Stimulated activated naive CD4-positive, alpha-beta T cell (primary cell): Measurements from ENCODE around the gene XYLT2.
"Not testable (repeated sequence)": the region's sequence is repeated elsewhere in the genome, so short reads cannot be mapped to it uniquely, and the experiment has no call there.

ENCODE experiments used
- DNase-seq, 6 experiments: peaks; one replicate each; lab custom pipeline; 2025; lab: John Stamatoyannopoulos, UW

Gene XYLT2

DNA sequence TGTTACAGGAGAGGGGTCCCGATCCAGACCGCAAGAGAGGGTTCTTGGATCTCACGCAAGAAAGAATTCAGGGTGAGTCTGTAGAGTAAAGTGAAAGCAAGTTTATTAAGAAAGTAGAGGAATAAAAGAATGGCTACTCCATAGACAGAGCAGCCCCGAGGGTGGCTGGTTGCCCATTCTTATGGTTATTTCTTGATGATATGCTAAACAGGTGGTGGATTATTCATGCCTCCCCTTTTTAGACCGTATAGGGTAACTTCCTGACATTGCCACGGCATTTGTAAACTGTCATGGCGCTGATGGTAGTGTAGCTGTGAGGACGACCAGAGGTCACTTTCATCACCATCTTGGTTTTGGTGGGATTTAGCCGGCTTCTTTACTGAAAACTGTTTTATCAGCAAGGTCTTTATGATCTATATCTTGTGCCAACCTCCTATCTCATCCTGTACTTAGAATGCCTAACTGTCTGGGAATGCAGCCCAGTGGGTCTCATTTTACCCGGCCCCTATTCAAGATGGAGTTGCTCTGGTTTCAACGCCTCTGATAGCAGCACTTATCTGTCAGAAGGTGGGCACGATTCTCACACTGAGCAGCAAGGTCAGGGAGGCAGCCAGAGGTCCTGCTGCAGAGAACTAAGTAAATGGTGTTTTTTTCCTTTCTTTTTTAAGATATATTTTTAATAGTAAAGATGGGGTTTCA lies 26.5 kb upstream of the XYLT2 start:
- DNase-seq = no peak

DNA sequence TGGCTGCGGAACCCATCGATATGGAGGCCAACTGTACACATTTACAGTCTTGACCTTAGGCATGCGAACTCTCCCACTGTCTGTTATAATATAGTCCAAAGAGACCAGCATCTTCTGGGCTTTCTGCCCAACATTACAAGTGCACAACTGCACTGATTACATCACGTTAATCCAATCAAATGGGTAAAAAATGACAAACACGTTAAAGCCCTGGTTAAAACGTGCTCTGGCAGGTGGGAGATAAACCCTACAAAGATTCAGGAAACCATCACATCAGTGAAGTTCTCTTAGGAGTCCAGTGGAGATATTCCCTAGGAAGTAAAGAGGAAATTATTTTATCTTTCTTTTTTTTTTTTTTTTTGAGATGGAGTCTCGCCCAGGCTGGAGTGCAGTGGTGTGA lies 23.7 kb upstream of the XYLT2 start:
- no peak for DNase-seq

DNA sequence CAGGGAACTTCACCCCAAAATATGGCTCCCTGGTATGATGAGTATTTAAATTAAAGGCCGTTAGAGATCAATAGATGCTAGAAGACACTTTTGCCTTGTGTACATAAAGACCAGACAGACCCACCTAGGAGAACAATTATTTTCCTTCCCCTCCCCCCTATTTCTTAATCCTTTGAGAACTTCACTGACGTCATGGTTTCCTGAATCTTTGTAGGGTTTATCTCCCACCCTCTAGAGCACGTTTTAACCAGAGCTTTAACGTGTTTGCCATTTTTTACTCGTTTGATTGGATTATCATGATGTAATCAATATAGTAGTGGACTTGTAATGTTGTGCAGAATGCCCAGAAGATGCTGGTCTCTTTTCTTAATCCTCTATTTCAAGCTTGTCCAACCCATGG lies 22.9 kb upstream of the XYLT2 start:
- no peak for DNase-seq

DNA sequence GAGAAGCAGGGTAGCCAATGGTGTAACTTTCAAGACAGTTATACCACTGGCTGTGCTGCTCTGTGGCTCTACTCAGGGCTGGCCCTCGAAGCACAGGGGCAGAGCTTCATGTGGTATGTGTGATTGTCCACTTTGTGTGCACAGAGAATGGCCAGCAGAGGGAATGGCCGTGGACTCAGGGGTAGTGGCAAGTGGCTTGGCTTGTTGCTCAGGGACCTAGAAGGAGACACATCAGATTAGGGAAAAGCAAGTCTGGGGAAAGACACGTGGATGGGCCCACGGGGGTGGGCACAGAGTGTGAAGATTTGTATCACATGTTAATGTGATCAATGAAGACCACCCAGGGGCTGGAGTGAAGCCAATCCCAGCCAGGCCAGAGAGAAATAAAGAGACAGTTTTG lies 20.0 kb upstream of the XYLT2 start:
- DNase-seq = no peak

DNA sequence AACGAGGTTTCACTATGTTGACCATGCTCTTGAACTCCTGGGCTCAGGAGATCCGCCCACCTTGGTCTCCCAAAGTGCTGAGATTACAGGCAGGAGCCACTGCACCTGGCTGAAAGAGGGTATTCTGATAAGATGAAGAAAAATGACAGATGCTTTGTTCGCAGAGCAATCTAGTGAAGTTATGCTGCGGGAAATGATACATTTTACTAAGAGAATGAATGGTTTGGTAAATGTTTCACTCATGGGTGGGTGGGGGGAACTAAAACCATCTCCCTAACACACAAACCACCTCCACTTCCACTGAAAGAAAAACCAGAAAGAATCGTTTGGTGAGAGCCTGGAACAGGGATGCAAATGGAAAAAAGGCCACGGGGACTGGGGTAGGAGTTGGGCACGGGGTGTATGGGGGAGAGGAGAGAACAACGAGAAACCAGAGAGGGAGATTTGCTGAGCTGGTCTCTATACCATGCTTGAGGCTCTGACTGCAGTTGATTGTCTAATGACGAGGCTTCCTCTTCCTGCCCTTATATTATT lies 19.0 kb upstream of the XYLT2 start:
- no peak for DNase-seq

DNA sequence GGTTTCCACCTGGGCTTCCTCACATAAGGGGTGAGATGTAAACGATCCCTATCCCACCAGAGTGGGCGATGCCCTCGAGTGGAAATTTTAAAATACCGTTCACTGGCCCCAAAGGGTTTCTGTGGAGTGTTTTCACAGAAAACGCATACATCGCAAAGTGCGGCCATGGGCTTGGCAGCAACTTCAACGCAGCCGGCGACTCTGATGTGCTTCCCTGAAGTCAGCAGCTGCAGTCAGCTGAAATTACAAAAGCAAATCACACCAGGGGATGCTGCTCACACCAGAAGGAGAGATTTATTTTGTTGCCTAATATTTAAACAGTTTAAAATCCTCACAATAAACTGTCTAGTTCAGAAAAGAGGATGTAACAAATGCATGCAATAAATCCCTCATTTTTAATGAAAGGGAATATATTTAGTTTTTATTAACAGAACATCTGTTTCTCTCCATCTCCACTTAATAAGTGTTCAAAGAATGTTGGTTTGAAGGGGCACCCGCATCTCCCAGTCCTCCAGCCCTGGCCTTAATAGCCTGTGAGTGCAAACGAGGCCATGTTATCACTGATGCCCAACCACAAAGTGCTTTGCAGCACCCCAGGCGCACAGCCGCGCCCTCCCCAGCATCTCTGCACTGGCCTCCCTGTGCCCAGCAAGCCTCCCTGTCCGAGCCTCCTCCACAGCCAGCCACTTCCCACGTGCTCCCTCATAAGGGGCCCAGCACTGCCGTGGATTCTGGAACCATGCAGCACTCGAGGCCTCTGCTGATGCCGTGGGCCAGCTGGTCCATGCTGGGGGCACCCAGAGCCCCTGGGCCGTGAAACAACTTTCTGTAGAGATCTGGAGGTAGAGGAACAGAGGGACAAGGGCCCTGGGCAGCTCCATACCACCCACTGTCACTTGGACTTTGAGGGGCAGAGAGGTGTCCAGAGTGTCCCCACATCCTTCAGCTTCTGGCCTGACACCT lies 17.3 kb upstream of the XYLT2 start:
- no peak for DNase-seq

DNA sequence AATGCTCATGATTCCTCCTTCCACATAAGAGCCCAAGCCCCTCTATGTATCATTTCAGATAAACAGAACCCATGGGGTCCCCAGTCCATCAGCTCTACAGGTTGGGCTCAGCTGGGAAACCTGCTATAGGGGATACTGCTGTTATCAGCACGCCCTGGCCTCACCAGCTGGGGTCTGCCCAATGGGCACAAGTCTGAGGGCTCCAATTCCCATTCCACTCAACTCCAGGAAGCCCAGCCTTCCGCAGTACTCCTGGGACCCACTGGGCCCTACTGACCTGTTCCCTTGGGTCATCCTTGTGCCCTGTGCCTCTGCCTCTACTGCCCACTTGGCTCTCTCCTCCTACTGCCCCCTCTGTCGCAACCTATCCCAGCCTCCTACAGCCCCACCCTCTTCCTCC lies 16.2 kb upstream of the XYLT2 start:
- no peak for DNase-seq

DNA sequence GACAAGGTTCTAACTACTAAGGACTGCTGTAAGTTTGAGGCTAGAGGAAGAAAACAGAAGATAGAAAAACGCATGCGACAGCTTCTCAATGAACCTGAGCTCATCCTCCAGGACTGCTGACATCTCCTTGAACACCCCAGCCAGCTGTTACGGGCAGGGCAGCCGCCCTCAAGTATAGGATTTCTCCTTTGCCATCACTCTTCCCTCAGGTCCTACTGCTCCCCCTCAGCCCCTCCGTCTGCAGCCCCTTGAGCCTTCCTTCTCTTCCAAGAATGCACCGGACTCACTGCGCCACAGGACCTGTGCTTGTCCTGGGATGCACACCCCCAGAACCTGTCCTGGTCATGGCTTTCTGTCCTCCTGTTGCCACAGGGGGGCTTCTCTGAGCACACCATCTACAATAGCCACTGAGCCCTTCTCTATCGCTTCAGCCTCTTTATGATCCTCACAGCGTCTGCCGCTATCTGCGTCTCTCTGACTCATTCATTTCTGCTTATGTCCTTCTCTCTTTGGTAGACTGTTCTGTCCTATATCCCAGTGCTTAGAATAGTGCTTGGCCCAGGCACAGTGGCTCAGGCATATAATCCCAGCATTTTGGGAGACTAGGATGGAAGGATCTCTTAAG lies 15.7 kb upstream of the XYLT2 start:
- no peak for DNase-seq

DNA sequence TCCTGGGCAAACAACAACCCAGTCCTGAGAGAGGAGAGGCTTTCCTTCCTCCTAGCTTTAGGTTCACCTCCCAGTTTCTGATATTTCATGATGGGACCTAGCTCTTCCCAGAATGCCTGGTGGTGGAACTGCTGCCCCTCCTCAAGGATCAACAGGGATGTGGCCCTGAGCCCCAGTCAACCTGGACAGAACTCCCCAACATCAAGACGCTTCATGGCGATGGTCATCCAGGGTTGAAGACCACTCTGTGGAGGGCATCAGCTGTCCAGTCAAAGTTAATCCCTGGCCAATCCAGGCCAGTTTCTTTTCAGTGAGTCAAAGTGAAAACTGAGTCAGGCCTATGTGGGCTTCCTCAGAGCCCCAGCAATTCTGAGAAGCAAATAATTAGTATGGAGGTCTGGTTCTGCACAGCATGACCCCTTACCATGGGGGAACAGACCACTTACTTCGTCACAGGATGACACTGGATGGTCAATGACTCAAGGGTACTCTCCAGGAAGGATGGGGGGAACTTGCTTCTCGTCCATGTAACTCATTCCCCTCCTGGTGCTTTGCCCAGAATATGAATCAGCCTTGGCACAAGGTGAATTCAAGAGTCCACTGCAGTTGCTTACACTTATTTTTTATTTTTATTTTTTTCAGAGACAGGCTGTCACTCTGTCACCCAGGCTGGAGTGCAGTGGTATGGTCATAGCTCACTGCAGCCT lies 14.7 kb upstream of the XYLT2 start:
- DNase-seq = no peak

DNA sequence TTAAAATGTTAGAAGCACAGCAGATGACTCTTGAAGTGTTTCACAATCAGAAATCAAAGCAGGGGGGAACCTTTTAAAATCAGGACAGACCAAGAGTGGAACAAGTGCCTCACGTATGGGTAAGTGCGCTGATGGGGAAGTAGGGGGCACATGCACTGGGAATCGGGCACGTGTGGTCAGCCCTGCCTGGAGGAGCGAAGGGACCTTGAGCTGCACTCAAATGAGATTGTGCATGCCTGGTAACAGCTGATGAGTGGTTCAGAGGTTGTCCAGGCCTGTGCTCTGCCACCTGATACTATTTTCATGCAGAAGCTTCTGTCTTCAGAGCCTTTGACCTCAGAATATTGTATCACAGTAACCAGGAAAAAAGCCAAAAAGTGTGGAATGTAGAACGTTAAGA lies 13.7 kb upstream of the XYLT2 start:
- no peak for DNase-seq

DNA sequence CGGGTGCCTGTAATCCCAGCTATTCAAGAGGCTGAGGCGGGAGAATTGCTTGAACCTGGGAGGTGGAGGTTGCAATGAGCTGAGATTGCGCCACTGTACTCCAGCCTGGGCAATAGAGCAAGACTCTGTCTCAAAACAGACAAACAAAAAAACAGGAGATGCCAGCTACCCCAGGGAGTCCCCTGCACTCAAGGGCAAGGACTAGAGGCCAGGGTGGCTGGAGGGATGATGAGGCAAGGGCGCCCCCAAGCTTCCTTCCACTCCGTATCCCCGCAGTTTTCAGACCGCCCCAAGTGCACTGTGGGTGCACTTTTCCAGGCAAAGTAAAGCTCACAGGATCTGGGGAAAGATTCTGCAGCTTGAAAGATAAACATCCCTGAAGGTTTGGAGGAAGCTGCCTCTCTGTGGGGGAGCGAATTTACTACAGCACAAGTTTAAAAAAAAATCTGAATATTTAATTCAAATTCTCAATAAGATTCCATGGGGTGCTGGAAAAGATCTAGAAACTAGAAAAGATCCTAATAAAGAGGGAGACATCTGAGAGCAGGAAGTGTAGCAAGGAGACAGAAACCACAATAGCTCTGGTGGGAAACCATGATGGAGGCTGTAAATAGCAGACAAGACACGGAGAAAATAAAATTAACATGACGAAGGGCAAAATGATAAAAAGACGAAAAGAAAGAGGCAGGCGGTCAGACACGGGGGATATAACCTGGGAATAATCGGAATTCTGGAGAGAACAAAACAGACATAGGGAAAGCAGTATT lies 12.5 kb upstream of the XYLT2 start:
- not testable (repeated sequence) for DNase-seq

DNA sequence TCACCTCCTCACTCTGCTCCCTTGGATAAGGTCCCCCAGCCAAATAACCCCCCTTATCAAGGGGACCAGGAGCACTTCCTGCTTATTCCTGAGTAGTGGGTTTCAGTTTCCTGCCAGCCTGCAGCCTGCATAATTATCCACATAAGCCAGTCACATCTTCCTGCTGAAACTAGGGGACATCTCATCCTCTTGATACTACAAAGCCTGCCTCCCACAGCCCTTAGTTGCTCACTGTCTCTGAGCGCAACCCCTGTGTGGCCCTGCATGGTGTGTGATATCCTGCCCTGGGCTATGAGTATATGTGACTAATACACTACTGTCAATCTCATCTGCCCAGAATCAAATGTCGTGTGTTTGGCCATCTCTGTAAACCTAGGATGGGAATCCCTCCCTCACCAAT lies 8.0 kb upstream of the XYLT2 start:
- no peak for DNase-seq

DNA sequence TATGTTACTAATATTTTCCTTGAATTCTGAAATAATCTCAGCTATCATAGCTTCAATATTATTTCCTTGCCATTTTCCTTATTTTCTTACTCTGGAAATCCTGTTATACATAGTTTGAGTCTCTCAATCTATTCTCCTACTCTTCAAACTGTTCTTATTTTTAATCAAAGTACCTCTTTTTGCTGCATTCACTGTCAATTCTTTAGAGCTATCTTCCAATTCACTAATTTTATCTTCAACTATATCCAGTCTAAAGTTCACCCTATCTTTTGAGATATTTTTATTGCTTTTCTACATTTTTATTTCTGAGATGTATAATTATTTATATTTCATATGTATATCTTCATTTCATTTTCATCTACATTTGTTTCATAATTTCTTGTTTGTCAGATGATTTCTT lies 7.3 kb upstream of the XYLT2 start:
- no peak for DNase-seq

DNA sequence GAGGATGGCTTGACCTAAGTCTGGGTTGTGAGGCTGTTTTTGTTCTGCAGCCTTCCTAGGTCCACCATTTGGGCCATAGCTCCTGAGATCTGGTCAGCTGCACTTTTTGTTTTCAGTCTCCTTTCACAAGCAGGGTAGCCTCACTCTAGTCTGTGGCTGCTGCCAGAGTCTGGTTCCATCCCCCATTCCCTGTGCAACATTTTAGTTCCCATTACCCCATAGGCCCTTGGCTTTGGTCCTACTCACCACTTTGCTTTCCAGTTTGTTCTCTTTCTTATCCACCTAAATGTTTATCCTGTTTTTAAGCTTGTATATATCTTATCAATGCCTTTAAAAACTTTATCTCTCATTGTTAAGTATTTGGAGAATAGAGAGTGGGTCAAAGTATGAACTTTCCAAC lies 6.5 kb upstream of the XYLT2 start:
- no peak for DNase-seq

DNA sequence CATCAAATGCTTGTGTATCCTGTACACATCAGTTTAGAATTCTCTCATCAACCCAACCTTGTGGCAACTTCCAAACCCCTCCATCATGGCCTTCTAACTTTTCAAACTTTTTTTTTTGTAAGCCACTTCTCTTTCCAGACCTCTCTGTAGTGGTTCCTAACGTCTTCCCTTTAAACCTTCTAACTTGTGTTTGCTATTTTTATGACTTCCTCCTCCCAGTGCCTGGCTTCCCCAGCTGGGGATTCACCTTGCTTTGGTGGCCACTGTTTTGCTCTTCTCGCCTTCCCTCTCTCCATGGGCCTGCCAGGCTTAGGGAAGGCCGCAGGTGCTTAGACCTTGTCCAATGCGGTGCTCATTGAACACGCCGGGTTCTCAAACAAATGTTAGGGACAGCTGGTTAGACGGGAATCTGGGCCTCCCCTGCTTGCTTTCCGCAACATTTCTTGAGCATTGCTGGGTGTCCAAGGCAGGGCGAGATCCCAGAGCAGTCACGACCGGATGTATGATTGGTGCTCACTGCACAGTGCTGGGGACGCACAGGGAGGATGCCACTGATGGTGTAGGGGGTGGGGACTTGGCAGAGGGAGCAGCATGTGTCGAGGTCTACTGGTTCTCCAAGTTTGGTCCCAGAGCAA lies 1.1 kb upstream of the XYLT2 start:
- DNase-seq = no peak

DNA sequence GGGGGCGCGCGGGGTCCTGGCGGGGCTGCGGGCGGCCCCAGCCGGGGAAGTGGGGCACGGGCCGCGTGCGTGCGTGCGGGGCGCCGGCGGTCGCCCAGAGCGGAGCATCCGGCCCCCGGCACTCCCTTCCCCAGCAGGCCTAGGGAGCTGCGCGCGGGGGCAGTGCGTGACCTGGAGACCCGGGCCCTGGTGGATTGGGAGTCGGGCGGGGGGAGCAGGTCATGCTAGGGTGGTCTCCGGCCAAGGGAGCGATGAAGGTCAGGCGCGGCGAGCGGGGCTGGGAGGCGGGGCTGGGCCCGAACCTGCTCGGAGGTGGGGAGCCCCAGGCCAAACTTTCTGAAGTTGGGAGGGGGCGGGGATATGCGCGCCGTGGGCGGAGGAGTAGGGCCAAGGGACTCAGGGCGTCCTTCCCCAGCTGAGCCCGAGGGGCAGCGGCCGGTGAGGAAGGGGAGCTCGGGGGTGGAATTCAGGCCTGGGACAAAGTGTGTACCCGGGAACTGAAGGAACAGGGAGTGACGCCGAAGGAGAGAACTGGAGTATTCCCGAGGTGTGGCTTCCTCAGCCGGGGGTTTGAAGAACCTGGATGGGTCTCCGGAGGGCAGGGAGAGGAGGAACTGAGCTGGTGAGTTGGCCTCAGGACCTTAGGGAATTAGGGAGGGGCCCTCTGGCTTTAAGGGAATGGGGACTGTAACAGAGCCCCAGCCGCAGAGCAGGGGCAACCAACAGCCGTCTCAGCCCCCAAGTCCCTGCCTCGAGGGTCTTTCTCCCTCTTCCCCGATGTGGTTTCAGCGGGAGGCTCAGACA lies 589 bp downstream of the XYLT2 start:
- DNase-seq = peak in 4 of 6 experiments; percentile 42 to 88 (median 62)

DNA sequence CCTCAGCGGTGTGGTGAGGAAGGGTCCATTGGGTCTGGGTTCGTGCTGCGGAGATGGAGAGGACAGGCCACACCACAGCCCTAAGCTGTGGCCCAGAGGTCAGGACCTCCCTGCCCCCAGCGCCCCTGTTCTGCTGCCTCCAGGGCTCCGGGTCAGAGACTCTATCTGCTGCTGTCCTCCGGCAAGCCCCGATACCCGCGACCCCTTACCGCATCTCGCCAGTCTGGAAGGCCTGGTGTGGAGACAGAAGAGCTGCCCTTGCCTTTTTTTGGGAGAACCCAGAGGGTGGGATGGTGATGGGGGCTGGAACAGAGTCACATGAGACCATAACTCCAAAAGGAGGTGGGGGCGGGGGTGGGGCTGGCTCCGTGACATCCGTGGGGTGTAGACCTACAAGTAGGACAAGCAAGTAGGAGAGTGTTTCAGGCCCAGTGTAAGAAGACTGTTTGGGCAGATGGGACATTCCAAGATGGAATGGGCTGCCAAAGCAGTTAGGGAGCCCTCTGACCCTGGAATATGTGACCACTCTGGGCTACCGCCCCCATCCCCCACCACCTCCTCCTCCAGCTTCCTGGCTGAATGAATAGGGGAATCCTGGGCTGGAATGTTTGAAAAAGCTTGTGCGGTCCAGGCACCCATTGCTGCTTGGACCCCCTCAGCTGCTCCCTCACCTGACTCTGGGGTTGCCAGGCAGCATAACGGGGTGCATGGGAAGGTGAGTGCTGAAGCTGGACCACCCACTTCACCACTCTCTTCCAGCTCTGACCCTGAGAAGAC lies 1.4 kb downstream of the XYLT2 start:
- DNase-seq = no peak

DNA sequence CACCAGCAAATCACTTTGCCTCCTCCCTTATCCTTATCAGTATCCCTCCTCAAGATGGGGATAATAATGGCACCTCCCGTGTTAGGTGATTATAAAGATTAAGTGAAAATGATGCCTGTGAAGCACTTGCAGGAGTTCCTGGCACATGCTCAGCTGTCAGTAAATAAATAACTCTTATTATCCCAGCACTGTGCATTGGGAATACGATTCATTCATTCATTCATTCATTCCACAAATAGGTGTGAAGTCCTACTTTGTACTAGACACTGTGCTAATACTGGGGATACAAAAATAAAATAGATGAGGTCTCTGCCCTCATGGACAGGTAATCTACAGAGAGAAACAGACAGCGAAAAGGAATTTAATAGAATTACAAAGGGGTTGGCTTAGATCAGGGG lies 2.0 kb downstream of the XYLT2 start:
- DNase-seq = no peak
